Measurements from ENCODE around the gene PODXL2.

Gene PODXL2

DNA sequence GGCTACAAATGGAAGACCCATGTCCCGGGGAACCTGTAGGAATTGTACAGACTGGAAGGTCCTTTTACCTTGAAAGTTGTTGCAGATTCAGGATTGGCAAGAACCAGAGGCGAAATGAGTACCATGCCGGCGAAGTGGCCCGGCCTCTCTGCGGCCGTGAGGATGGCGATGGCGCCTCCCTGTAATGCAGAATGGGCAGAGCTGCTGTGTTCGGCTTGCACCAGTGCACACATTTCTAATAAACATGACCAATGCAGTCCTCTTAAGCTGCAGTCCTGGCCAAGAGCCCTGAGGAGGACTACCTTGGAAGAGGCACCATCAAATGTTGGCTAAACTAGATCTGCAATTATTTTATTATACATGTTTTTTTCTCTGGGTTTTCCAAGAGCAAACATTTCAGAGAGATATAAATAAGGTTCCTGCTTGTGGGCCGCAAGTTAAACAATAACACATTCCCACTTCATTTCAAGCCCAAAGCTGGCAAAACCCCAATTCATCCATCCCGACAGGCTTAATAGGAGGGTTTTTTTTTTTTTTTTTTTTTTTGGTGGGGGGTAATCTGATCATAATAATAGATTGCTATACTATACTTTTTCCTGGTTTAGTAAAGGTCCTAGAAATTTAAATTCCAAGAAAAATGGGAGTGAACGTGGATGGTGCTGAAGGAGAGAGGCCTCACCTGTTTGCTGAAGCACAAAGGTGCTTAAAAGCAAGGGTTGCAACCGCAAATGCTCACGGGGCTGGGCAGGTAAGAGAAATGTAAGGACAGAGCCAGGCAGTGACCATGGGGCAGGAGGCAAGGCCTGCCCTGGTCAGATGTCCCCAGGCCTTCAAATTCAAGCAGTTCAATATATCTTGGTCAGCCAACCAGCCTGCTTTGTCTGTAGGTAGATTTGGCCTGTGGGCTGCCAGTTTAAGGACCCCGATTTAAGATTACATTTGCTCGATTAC lies 92.3 kb downstream of the PODXL2 start:
- Histone ChIP-seq H3K27me3 (ENCODE audit: low read depth, low read length) (no peaks in the 10 kb centered on the region), H4K20me1 (ENCODE audit: insufficient read depth, low read length) (no peaks in the 10 kb centered on the region), H3K27ac (ENCODE audit: low read length) (no peak overlapping the region), H3K4me3 (ENCODE audit: low read length) (no peak overlapping the region), H3K36me3 (replicated peaks; ENCODE audit: low read depth, low read length) (peaks cover 58% of the 10 kb centered on the region), H3K9me3 (ENCODE audit: insufficient read depth, low read length) (no peaks in the 10 kb centered on the region), H2AFZ (ENCODE audit: low read depth, low read length) (no peak overlapping the region), H3K4me2 (ENCODE audit: low read length) (no peak overlapping the region), H3K9ac (ENCODE audit: low read length) (no peak overlapping the region), H3K79me2 (ENCODE audit: low read length) (peaks cover 32% of the 10 kb centered on the region), H3K4me1 (ENCODE audit: low read length) (no peaks in the 10 kb centered on the region)
- TF ChIP-seq CTCF (IDR thresholded peaks at IDR 0.05; ENCODE audit: low read depth, low read length) (no peak), EZH2phosphoT487 (IDR thresholded peaks at IDR 0.05; ENCODE audit: low read depth) (no peak)

GRCh38 chr3:127722091-127722784 lies 93.3 kb downstream of the PODXL2 start:
- Histone ChIP-seq H2AFZ (ENCODE audit: low read depth, low read length) (no peak overlapping the region), H3K4me3 (ENCODE audit: low read length) (no peak overlapping the region), H3K79me2 (ENCODE audit: low read length) (peaks cover 40% of the 10 kb centered on the region), H3K9ac (ENCODE audit: low read length) (no peak overlapping the region), H3K27ac (ENCODE audit: low read length) (no peak overlapping the region), H4K20me1 (ENCODE audit: insufficient read depth, low read length) (no peaks in the 10 kb centered on the region), H3K36me3 (replicated peaks; ENCODE audit: low read depth, low read length) (peaks cover 59% of the 10 kb centered on the region), H3K9me3 (ENCODE audit: insufficient read depth, low read length) (no peaks in the 10 kb centered on the region), H3K4me1 (ENCODE audit: low read length) (no peaks in the 10 kb centered on the region), H3K27me3 (ENCODE audit: low read depth, low read length) (no peaks in the 10 kb centered on the region), H3K4me2 (ENCODE audit: low read length) (no peak overlapping the region)
- TF ChIP-seq CTCF (IDR thresholded peaks at IDR 0.05; ENCODE audit: low read depth, low read length) (no peak), EZH2phosphoT487 (IDR thresholded peaks at IDR 0.05; ENCODE audit: low read depth) (no peak)

Measured in OCI-LY3 (cell line).